ENCODE results near the gene CLDN15.
"Not testable (repeated sequence)": the region's sequence is repeated elsewhere in the genome, so short reads cannot be mapped to it uniquely, and the experiment has no call there.

CLDN15 gene

DNA sequence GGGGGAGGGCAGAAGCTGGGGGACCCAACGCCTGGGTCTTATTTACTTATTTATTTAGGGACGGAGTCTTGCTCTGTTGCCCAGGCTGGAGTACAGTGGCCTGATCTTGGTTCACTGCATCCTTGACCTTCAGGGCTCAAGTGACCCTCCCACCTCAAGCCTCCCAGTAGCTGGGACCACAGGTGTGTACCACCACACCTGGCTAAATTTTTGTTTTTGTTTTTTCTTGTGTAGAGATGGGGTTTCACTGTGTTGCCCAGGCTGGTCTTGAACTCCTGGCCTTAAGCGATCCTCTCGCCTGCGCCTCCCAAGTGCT, 35.0 kb downstream of the CLDN15 start:
- no peak for DNase-seq (ENCODE audit: insufficient read length, low spot score)
- FAIRE-seq, result no peak
- TF ChIP-seq TAF1 (IDR thresholded peaks at IDR 0.05; ENCODE audit: low read depth, low read length) (no peak), PAX5 (IDR thresholded peaks at IDR 0.05; ENCODE audit: insufficient read depth, low read length, severe bottlenecking) (no peak), POLR2AphosphoS5 (IDR thresholded peaks at IDR 0.05; ENCODE audit: low read depth, low read length) (no peak), SPI1 (IDR thresholded peaks at IDR 0.05; ENCODE audit: low read depth, low read length) (no peak), POU2F2 (IDR thresholded peaks at IDR 0.05; ENCODE audit: low read depth, low read length) (no peak), POLR2A (IDR thresholded peaks at IDR 0.05; ENCODE audit: low read depth, low read length) (no peak)

DNA sequence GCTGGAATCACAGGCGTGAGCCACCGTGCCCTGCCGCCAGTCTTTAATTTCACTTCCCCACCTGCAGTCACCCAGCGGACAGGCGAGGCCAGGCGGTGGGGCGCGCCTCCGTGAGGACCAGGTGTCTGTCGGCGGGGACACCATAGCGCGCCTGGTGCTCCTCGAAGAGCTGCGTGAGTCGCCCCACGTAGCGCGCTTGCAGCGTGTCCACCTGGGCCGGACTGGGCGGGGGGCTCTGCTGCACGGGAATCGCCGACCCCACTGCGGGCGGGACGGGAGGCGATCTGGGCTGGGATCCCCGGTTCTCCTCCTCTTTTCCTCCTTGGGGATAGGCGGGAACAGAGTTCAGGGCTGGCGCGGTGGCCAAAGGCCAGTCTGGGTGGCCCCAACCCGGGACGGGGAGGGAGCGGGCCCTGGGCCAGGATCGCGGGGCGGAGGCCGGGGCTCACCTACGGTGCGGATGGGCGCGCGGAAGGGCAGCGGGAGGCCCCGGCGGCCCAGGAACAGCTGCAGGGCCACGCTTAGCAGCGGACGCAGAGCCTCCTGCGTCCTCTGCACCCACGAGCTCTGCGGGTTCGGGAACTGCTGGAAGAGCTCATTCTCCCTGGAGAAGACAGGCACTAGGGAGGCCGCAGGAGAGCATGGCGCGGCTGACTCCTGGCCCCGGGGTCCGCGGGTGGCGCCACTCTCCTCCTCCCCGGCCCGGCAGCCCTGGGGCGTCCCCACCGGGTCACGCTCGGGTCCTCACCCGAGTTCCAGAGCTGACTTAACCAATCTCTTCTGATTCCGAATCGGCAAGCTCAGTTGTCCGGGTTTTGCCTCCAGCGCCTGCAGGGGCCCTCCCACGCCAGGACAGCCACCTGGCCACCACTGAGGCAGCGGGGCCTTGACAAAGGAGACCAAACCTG, 35.7 kb downstream of the CLDN15 start:
- TF ChIP-seq POLR2A (IDR thresholded peaks at IDR 0.05; ENCODE audit: low read depth, low read length) (no peak), SPI1 (IDR thresholded peaks at IDR 0.05; ENCODE audit: low read depth, low read length) (peak; percentile 38), POU2F2 (IDR thresholded peaks at IDR 0.05; ENCODE audit: low read depth, low read length) (no peak)
- DNase-seq (ENCODE audit: insufficient read length, low spot score) (no peak), FAIRE-seq (no peak)

DNA sequence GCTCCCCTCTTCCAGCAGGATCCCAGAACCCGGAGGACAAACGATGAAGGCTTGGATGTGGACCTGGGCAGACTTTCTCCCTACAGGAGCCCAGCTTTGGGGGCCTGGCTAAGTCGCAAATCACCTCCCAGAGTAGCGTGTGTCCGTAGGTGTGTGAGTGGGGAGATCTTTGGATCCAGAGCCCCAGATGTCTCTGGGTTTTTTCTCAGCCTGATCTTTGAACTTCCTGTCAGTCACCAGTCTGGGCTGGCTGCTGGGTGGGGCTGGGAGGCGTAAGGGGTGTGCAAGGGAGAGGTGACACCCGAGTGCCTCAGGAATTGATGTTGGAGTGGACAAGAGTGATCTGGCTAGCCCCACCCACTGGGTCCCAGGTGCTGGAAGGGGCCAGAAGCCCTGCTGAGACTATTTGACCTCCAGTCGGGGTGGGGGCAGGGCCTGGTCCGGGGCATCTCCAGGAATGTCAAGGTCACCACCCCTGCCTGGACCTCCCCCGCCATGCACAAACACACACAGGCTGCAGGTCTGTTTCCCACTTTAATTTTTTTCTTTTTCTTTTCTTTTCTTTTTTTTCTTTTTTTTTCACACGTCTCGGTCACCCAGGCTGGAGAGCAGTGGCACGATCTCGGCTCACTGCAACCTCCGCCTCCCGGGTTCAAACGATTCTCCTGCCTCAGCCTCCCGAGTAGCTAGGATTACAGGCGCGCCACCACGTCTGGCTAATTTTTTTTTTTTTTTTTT, 36.6 kb downstream of the CLDN15 start, which contains the start of gene MOGAT3:
Gene MOGAT3, minus strand, starts transcription at position 175 of the 738 bp plus-strand sequence. CDS start 182 bp downstream, outside the sequence.
- DNase-seq (ENCODE audit: insufficient read length, low spot score) (no peak), FAIRE-seq (no peak)
- TF ChIP-seq POU2F2 (IDR thresholded peaks at IDR 0.05; ENCODE audit: low read depth, low read length), result no peak
- no peak for TF ChIP-seq POLR2A (IDR thresholded peaks at IDR 0.05; ENCODE audit: low read depth, low read length)
- TF ChIP-seq PAX5 (IDR thresholded peaks at IDR 0.05; ENCODE audit: insufficient read depth, low read length, severe bottlenecking), result no peak
- TF ChIP-seq TAF1 (IDR thresholded peaks at IDR 0.05; ENCODE audit: low read depth, low read length), result no peak
- no peak for TF ChIP-seq POLR2AphosphoS5 (IDR thresholded peaks at IDR 0.05; ENCODE audit: low read depth, low read length)
- no peak for TF ChIP-seq SPI1 (IDR thresholded peaks at IDR 0.05; ENCODE audit: low read depth, low read length)

DNA sequence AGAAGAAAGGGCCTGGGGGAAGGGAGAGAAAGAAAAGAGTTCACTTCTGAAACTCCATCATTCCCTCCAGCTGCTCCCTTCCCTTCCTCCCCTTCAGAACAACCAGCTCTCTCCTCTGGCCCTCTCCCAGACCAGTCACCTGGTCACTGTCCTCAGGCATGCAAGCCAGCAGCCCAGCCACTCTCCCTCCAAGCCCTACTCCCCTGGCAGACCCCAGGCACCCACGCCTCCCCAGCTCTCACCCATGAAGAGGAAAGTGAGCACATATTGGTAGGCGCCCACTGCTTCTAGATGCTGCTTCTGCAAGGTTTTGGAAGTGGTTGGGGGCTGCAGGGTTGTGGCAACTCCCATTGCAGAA, 37.1 kb downstream of the CLDN15 start:
- DNase-seq (ENCODE audit: insufficient read length, low spot score), result no peak
- TF ChIP-seq TAF1 (IDR thresholded peaks at IDR 0.05; ENCODE audit: low read depth, low read length), result no peak
- no peak for TF ChIP-seq PAX5 (IDR thresholded peaks at IDR 0.05; ENCODE audit: insufficient read depth, low read length, severe bottlenecking)
- no peak for TF ChIP-seq SPI1 (IDR thresholded peaks at IDR 0.05; ENCODE audit: low read depth, low read length)
- TF ChIP-seq POLR2AphosphoS5 (IDR thresholded peaks at IDR 0.05; ENCODE audit: low read depth, low read length), result no peak
- no peak for TF ChIP-seq POLR2A (IDR thresholded peaks at IDR 0.05; ENCODE audit: low read depth, low read length)
- TF ChIP-seq POU2F2 (IDR thresholded peaks at IDR 0.05; ENCODE audit: low read depth, low read length), result no peak
- FAIRE-seq, result no peak

DNA sequence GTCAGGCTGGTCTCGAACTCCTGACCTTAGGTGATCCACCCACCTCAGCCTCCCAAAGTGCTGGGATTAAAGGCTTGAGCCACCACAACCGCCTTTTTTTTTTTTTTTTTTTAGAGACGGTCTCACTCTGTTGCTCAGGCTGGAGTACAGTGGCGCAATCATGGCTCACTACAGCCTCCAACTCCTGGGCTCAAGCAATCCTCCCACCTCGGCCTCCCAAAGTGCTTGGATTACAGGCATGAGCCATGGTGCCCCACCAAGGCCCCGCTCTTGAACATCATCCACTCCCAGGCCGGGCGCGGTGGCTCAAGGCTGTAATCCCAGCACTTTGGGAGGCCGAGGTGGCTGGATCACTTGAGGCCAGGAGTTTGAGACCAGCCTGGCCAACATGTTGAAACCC, 38.1 kb downstream of the CLDN15 start:
- DNase-seq (ENCODE audit: insufficient read length, low spot score); FAIRE-seq: not testable (repeated sequence)

DNA sequence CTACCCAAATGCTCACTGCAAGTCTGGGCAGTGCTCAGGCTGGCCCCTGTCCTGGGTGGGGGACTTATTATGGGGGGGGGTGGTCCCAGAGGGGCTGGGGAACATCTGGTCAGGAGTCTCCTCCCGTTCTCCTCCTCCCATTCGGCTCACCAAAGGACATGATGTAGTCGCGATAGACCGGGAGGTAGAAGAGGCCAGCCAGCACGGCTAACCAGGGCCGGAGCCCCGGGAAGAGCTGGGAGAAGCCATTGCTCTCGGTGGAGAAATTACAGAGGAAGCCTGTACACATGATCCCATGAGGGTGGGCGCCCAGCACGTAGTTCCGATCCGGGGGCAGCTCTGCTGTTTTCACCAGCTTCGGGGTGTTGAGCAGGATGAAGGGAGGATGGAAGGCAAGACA, 39.1 kb downstream of the CLDN15 start:
- DNase-seq (ENCODE audit: insufficient read length, low spot score), result no peak
- FAIRE-seq, result no peak
- TF ChIP-seq PAX5 (IDR thresholded peaks at IDR 0.05; ENCODE audit: insufficient read depth, low read length, severe bottlenecking) (no peak), TAF1 (IDR thresholded peaks at IDR 0.05; ENCODE audit: low read depth, low read length) (no peak), POLR2A (IDR thresholded peaks at IDR 0.05; ENCODE audit: low read depth, low read length) (no peak), POLR2AphosphoS5 (IDR thresholded peaks at IDR 0.05; ENCODE audit: low read depth, low read length) (no peak), SPI1 (IDR thresholded peaks at IDR 0.05; ENCODE audit: low read depth, low read length) (no peak), POU2F2 (IDR thresholded peaks at IDR 0.05; ENCODE audit: low read depth, low read length) (no peak)

DNA sequence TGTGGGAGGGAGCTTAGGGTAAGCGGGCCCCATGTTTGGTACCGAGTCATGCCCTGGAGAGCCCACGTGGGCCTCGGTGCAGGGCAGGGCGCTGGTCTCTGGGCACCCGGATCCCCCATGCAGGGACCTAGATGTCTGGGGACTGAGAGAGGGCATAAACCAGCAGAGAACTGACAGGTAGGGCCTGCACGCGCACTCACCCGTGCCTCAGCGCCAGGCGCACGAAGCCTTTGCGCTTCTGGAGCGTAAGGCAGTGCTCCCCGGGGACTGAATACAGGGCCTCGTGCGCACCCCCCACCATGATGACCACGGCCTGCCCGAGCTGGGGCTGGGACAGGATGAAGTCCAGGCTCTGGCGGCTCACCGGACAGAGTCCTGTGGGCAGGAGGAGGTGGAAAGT, 39.6 kb downstream of the CLDN15 start:
- DNase-seq (ENCODE audit: insufficient read length, low spot score) (no peak), FAIRE-seq (no peak)
- no peak for TF ChIP-seq SPI1 (IDR thresholded peaks at IDR 0.05; ENCODE audit: low read depth, low read length)
- TF ChIP-seq PAX5 (IDR thresholded peaks at IDR 0.05; ENCODE audit: insufficient read depth, low read length, severe bottlenecking), result no peak
- TF ChIP-seq POLR2A (IDR thresholded peaks at IDR 0.05; ENCODE audit: low read depth, low read length), result no peak
- no peak for TF ChIP-seq POU2F2 (IDR thresholded peaks at IDR 0.05; ENCODE audit: low read depth, low read length)
- TF ChIP-seq POLR2AphosphoS5 (IDR thresholded peaks at IDR 0.05; ENCODE audit: low read depth, low read length), result no peak
- no peak for TF ChIP-seq TAF1 (IDR thresholded peaks at IDR 0.05; ENCODE audit: low read depth, low read length)

DNA sequence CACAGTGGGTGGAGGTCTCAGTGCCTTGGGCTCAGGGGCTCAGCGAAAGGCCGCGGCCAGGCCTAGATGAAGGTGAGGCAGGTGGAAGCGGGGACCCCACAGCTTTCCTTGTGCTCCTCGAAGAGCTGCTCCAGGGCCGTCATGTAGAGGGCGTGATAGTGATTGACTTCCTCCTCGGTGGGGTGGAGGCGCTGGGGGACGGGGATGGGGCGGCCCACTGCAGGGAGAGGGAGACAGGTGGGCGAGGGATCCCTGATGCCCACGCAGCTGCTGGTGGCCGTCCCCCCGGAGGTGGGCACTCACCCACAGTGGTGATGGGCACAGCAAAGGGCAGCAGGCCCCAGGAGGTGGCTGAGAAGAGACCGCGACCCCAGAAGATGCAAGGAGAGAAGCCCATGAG, 41.7 kb downstream of the CLDN15 start:
- TF ChIP-seq POLR2AphosphoS5 (IDR thresholded peaks at IDR 0.05; ENCODE audit: low read depth, low read length), result no peak
- TF ChIP-seq POU2F2 (IDR thresholded peaks at IDR 0.05; ENCODE audit: low read depth, low read length), result no peak
- TF ChIP-seq SPI1 (IDR thresholded peaks at IDR 0.05; ENCODE audit: low read depth, low read length), result no peak
- no peak for TF ChIP-seq POLR2A (IDR thresholded peaks at IDR 0.05; ENCODE audit: low read depth, low read length)
- no peak for TF ChIP-seq TAF1 (IDR thresholded peaks at IDR 0.05; ENCODE audit: low read depth, low read length)
- TF ChIP-seq PAX5 (IDR thresholded peaks at IDR 0.05; ENCODE audit: insufficient read depth, low read length, severe bottlenecking), result no peak
- no peak for FAIRE-seq
- DNase-seq (ENCODE audit: insufficient read length, low spot score), result no peak

DNA sequence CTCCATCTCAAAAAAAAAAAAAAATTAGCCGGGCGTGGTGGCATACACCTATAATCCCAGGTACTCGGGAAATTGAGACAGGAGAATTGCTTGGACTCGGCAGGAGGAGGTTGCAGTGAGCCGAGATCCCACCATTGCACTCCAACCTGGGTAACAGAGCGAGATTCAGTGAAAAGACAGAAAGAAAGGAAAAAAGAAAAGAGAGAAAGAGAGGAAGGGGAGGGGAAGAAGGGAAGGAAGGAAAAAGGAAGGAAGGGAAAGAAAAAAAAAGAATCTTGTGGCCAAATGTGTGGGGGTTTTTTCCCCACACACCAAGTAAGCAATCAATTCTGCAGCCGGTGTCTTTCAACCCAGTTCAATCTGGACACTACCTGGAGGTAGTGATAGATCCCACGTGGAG, 48.5 kb downstream of the CLDN15 start:
- DNase-seq (ENCODE audit: insufficient read length, low spot score), result no peak

More for the DNA sequence above, 48.5 kb downstream of the CLDN15 start:
- FAIRE-seq, result no peak
- TF ChIP-seq POLR2AphosphoS5 (IDR thresholded peaks at IDR 0.05; ENCODE audit: low read depth, low read length) (no peak), SPI1 (IDR thresholded peaks at IDR 0.05; ENCODE audit: low read depth, low read length) (no peak)
